WTC11 (cell line): ENCODE data around the gene FGD3. TPM values are rescaled to one million over a fixed set of nuclear protein-coding genes. Genes with fewer than 3 reads are reported as not detected.

Source experiments
- ATAC-seq: fragments of 200-7000 bp; cut with Tn5 transposase; 2 replicates; pipeline ENCODE4 v1.10.0; 2021; ENCODE audit warnings: mild to moderate bottlenecking, moderate library complexity
- CTCF ChIA-PET: fragments of 300-600 bp; sonication (Branson Sonifier 250); formaldehyde crosslinking; loops from one replicate; lab custom pipeline; 2021; ENCODE audit warnings: antibody characterized with exemption; lab: Charles Lee
- POLR2A ChIA-PET: fragments of 350-600 bp; sonication (Branson Sonifier 250); formaldehyde crosslinking; loops from one replicate; lab custom pipeline; 2021; ENCODE audit warnings: antibody characterized with exemption; lab: Charles Lee
- DNase-seq: peaks from one replicate; pipeline ENCODE4 v3.0.0; 2021; ENCODE audit warnings: low spot score
- H3K27ac Mint-ChIP-seq: 2 replicates; pipeline ENCODE4 v1.8.0; 2021; ENCODE audit warnings: mixed read lengths
- H3K27me3 Mint-ChIP-seq: 2 replicates; pipeline ENCODE4 v1.8.0; 2021; ENCODE audit warnings: low read depth, mild to moderate bottlenecking, moderate library complexity, mixed read lengths
- H3K36me3 Mint-ChIP-seq: 2 replicates; pipeline ENCODE4 v1.8.0; 2021; ENCODE audit warnings: mixed read lengths
- H3K4me1 Mint-ChIP-seq: 2 replicates; pipeline ENCODE4 v1.8.0; 2022; ENCODE audit warnings: mixed read lengths
- H3K4me3 Mint-ChIP-seq: 2 replicates; pipeline ENCODE4 v1.8.0; 2021; ENCODE audit warnings: mild to moderate bottlenecking, moderate library complexity, mixed read lengths
- H3K9me3 Mint-ChIP-seq: 2 replicates; pipeline ENCODE4 v1.8.0; 2021; ENCODE audit warnings: mixed read lengths
- CDX4 ChIP-seq: fragments of 250-450 bp; sonication (Bioruptor Pico); IDR thresholded peaks from 2 replicates; pipeline ENCODE4 v1.9.0; 2021; ENCODE audit warnings: moderate library complexity, mild to moderate bottlenecking, inconsistent platforms, borderline replicate concordance
- CTCF ChIP-seq: fragments of 200-600 bp; IDR thresholded peaks from 2 replicates; pipeline ENCODE4 v1.8.0; 2022; ENCODE audit warnings: antibody characterized with exemption
- E2F4 ChIP-seq: sonication (generic); formaldehyde crosslinking; IDR thresholded peaks from 2 replicates; pipeline ENCODE4 v1.8.1; 2022; ENCODE audit warnings: low read depth, mild to moderate bottlenecking, moderate library complexity, missing genetic modification reagents, borderline replicate concordance
- ESRRA ChIP-seq: sonication (generic); formaldehyde crosslinking; IDR thresholded peaks from 2 replicates; pipeline ENCODE4 v1.8.1; 2022; ENCODE audit warnings: mild to moderate bottlenecking, missing genetic modification reagents, borderline replicate concordance
- GABPB1 ChIP-seq: sonication (generic); formaldehyde crosslinking; IDR thresholded peaks from 2 replicates; pipeline ENCODE4 v1.8.1; 2023; ENCODE audit warnings: mild to moderate bottlenecking, missing genetic modification reagents
- JAZF1 ChIP-seq: fragments of 250-450 bp; sonication (Bioruptor Pico); IDR thresholded peaks from 2 replicates; pipeline ENCODE4 v1.9.0; 2021; ENCODE audit warnings: moderate library complexity, mild to moderate bottlenecking, inconsistent platforms
- JUN ChIP-seq: sonication (generic); formaldehyde crosslinking; IDR thresholded peaks from 2 replicates; pipeline ENCODE4 v1.8.0; 2023; ENCODE audit warnings: mild to moderate bottlenecking, missing genetic modification reagents
- NFE2L1 ChIP-seq: sonication (generic); formaldehyde crosslinking; IDR thresholded peaks from 2 replicates; pipeline ENCODE4 v1.8.1; 2023; ENCODE audit warnings: missing genetic modification reagents
- OVOL2 ChIP-seq: fragments of 250-450 bp; sonication (Bioruptor Pico); IDR thresholded peaks from 2 replicates; pipeline ENCODE4 v1.9.0; 2021; ENCODE audit warnings: mild to moderate bottlenecking, borderline replicate concordance
- RELA ChIP-seq: sonication (generic); formaldehyde crosslinking; IDR thresholded peaks from 2 replicates; pipeline ENCODE4 v1.8.1; 2022; ENCODE audit warnings: missing genetic modification reagents, mild to moderate bottlenecking, borderline replicate concordance
- SOX15 ChIP-seq: fragments of 250-450 bp; sonication (Bioruptor Pico); IDR thresholded peaks from 2 replicates; pipeline ENCODE4 v1.9.0; 2021; ENCODE audit warnings: mild to moderate bottlenecking
- STAT6 ChIP-seq: sonication (generic); formaldehyde crosslinking; conservative IDR thresholded peaks from 2 replicates; pipeline ENCODE4 v1.8.1; 2023; ENCODE audit warnings: mild to moderate bottlenecking, low read depth, missing genetic modification reagents, moderate library complexity
- TEAD1 ChIP-seq: sonication (generic); formaldehyde crosslinking; IDR thresholded peaks from 2 replicates; pipeline ENCODE4 v1.8.0; 2022; ENCODE audit warnings: mild to moderate bottlenecking, missing genetic modification reagents
- ZNF219 ChIP-seq: sonication (generic); formaldehyde crosslinking; IDR thresholded peaks from 2 replicates; pipeline ENCODE4 v1.8.0; 2023; ENCODE audit warnings: missing genetic modification reagents, mild to moderate bottlenecking, borderline replicate concordance
- ZNF281 ChIP-seq: sonication (generic); formaldehyde crosslinking; IDR thresholded peaks from 2 replicates; pipeline ENCODE4 v1.8.0; 2023; ENCODE audit warnings: mild to moderate bottlenecking, missing genetic modification reagents
- ZNF423 ChIP-seq: fragments of 250-450 bp; sonication (Bioruptor Pico); IDR thresholded peaks from 2 replicates; pipeline ENCODE4 v2.1.2; 2022; ENCODE audit warnings: mild to moderate bottlenecking, moderate library complexity
- total RNA-seq: library from RNA; stranded (reverse); gene quantifications from 3 replicates; pipeline ENCODE4 v1.2.3, GENCODE V29; 2021

Gene FGD3
- total RNA-seq, 1 experiment from 2014 or later = 1.9 TPM

GRCh38 chr9:92917176-92917800, 30.0 kb upstream of the FGD3 start (continued):
- no peak for TF ChIP-seq CDX4
- no peak for TF ChIP-seq ZNF423 (CRISPR knock-in tag)

GRCh38 chr9:92920437-92920836, 26.9 kb upstream of the FGD3 start:
- no peaks in the 10 kb centered on the region; the same call in 1 of the 2 replicates for H3K27me3 Mint-ChIP-seq
- TF ChIP-seq ZNF219 (CRISPR knock-in tag) (no peak), TEAD1 (no peak)
- no peak for DNase-seq
- no peak for ATAC-seq
- H3K36me3 Mint-ChIP-seq = no peaks in the 10 kb centered on the region
- no peak overlapping the region for H3K4me3 Mint-ChIP-seq
- H3K4me1 Mint-ChIP-seq = no peaks in the 10 kb centered on the region
- no peak overlapping the region for H3K27ac Mint-ChIP-seq
- CTCF ChIA-PET = interaction anchor here (0.8 to 1.1 kb wide), 2 partner anchors 37 to 111 kb away, joined by 3 read pairs; no protein-coding TSS in a partner anchor
- H3K9me3 Mint-ChIP-seq = no peaks in the 10 kb centered on the region
- POLR2A ChIA-PET = no interaction called here

GRCh38 chr9:92931606-92932005, 15.7 kb upstream of the FGD3 start:
- H3K27me3 Mint-ChIP-seq = no peaks in the 10 kb centered on the region
- no peaks in the 10 kb centered on the region for H3K4me1 Mint-ChIP-seq
- ChIA-PET POLR2A (no interaction called here), CTCF (interaction anchor here (0.7 kb wide), 1 partner anchor 13 kb away, joined by 3 read pairs; no protein-coding TSS in a partner anchor)
- ATAC-seq (no peak), DNase-seq (no peak)
- H3K36me3 Mint-ChIP-seq = no peaks in the 10 kb centered on the region
- TF ChIP-seq JUN (CRISPR knock-in tag) = no peak
- no peak for TF ChIP-seq ZNF281 (CRISPR knock-in tag)
- TF ChIP-seq JAZF1 (CRISPR knock-in tag) = no peak
- no peak for TF ChIP-seq NFE2L1 (CRISPR knock-in tag)
- no peak for TF ChIP-seq SOX15 (CRISPR knock-in tag)
- TF ChIP-seq E2F4 = no peak
- no peak for TF ChIP-seq ESRRA (CRISPR knock-in tag)
- no peak for TF ChIP-seq OVOL2 (CRISPR knock-in tag)
- TF ChIP-seq STAT6 (CRISPR knock-in tag) = no peak
- no peak for TF ChIP-seq CTCF
- TF ChIP-seq GABPB1 (CRISPR knock-in tag) = no peak
- TF ChIP-seq RELA (CRISPR knock-in tag) = no peak
- no peak overlapping the region for H3K4me3 Mint-ChIP-seq
- H3K27ac Mint-ChIP-seq = no peak overlapping the region
- no peaks in the 10 kb centered on the region for H3K9me3 Mint-ChIP-seq
